H1 (cell line): ENCODE results near the gene LACTB. TPM values are rescaled to one million over a fixed set of nuclear protein-coding genes. Genes with fewer than 3 reads are reported as not detected.

Source experiments
- BCL11A ChIP-seq, 2 experiments: IDR thresholded peaks; one replicate each; pipeline ENCODE4 v1.6.1; 2011; ENCODE audit warnings: low read depth in 2 of 2, low read length in 2 of 2, mild to moderate bottlenecking in 2 of 2
- GTF2F1 ChIP-seq: IDR thresholded peaks from 2 replicates; pipeline ENCODE4 v1.6.1; 2012; ENCODE audit warnings: low read depth, low read length, improper control_type of control experiment, borderline replicate concordance
- HDAC6 ChIP-seq: IDR thresholded peaks from one replicate; pipeline ENCODE4 v1.7.1; 2012; ENCODE audit warnings: low read depth, mild to moderate bottlenecking, inconsistent platforms, low read length, moderate library complexity
- JUND ChIP-seq: IDR thresholded peaks from 2 replicates; pipeline ENCODE4 v1.6.1; 2011; ENCODE audit warnings: mild to moderate bottlenecking, improper control_type of control experiment, low read length
- KDM5A ChIP-seq: fragments of 200-600 bp; IDR thresholded peaks from 2 replicates; pipeline ENCODE4 v1.7.1; 2012; ENCODE audit warnings: mild to moderate bottlenecking, low read length, inconsistent platforms, mixed read lengths
- MAFK ChIP-seq: IDR thresholded peaks from 2 replicates; pipeline ENCODE4 v1.6.1; 2012; ENCODE audit warnings: low read depth, mild to moderate bottlenecking, improper control_type of control experiment, low read length
- NRF1 ChIP-seq: IDR thresholded peaks from 2 replicates; pipeline ENCODE4 v1.6.1; 2011; ENCODE audit warnings: mild to moderate bottlenecking, low read depth, low read length, improper control_type of control experiment
- POLR2A ChIP-seq, 2 experiments: IDR thresholded peaks; 1 replicate in 1 of 2; 2 replicates in 1 of 2; pipeline ENCODE4 v1.6.1; 2011; ENCODE audit warnings: low read depth in 2 of 2, low read length in 2 of 2, mild to moderate bottlenecking in 2 of 2; ENCODE audit errors: control extremely low read depth in 1 of 2
- RAD21 ChIP-seq, 2 experiments: IDR thresholded peaks in 1 of 2; conservative IDR thresholded peaks in 1 of 2; 2 replicates each; pipeline ENCODE4 v1.6.1; 2011; ENCODE audit warnings: low read depth in 2 of 2, low read length in 2 of 2, improper control_type of control experiment in 1 of 2, inconsistent platforms in 1 of 2, mild to moderate bottlenecking in 1 of 2, moderate library complexity in 1 of 2
- SP4 ChIP-seq: IDR thresholded peaks from 2 replicates; pipeline ENCODE4 v1.6.1; 2012; ENCODE audit warnings: low read length, inconsistent platforms
- TAF1 ChIP-seq: IDR thresholded peaks from 2 replicates; pipeline ENCODE4 v1.6.1; 2011; ENCODE audit warnings: mild to moderate bottlenecking, low read depth, low read length
- TEAD4 ChIP-seq: IDR thresholded peaks from 2 replicates; pipeline ENCODE4 v1.6.1; 2012; ENCODE audit warnings: low read depth, low read length, inconsistent platforms, mixed read lengths
- ZNF274 ChIP-seq: IDR thresholded peaks from 2 replicates; pipeline ENCODE4 v1.7.0; 2012; ENCODE audit warnings: low read length, borderline replicate concordance; ENCODE audit errors: extremely low read depth
- polyA plus RNA-seq, 7 experiments: library from polyadenylated mRNA; depleted of rRNA in 3 of 7; stranded (reverse) in 5 of 7; unstranded in 2 of 7; fragments of >200 nt in 5 of 7; fragments of 200-250 nt in 2 of 7; gene quantifications; 1 replicate in 5 of 7; 2 replicates in 1 of 7; 4 replicates in 1 of 7; pipeline versions ENCODE4 v1.2.1 to v1.2.3, GENCODE V29; 2011 to 2013; ENCODE audit warnings: missing spikeins in 2 of 7, mixed read lengths in 2 of 7
- total RNA-seq: library from RNA; stranded (reverse); fragmentation: NEBNext Ultra II Directional; extraction: Animal tissue kit (Norgen Biotek cat#: 25700); gene quantifications from 2 replicates; pipeline ENCODE4 v1.2.1, GENCODE V29; 2021
- TF ChIP-seq, protein P1 (sequence below), 3 experiments: IDR thresholded peaks; 1 replicate in 2 of 3; 2 replicates in 1 of 3; pipeline versions ENCODE4 v1.5.1 to v1.6.1; 2011; ENCODE audit warnings: low read length in 3 of 3, mild to moderate bottlenecking in 3 of 3, inconsistent platforms in 2 of 3, low read depth in 1 of 3, moderate library complexity in 1 of 3; ENCODE audit not compliant: insufficient read depth in 1 of 3; ENCODE audit errors: control extremely low read depth in 1 of 3

Gene LACTB
- total and polyA plus RNA-seq, 2 of the 8 experiments (the other 6 are each of a cell fraction or from before 2014, with no cell fraction given), result 5.8 to 14.9 TPM

DNA sequence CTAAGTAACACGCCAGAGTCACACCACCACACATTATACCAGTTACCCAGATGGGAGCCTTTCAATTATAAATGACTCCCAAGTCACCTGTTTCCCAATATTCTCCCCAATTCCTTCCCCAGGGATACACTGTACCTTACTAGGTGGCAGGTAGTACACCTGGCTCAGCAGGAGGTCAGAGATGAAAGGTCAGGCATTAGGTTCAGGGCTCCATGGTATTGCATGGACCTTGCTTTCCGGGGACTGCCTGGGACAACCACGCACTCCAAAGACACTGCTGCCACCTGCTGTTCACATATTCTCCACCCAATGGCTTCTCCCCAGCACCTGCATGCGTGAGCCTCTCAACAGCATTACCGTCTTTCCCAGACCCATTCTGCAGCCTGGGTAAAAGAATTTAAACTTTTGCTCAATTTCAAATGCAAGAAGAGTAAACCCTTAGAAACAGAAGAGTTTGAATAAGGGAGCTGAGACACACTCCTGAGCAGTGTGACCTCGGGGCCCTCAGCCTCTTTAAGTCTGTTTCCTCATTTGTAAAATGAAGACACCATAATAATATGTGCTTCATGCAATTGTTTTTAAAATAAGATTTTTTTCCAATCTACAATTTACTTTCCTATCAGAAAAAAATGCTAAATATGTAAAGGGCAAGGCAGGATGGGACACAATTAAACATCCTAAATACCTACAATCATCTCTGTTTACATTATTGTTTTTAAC, 28.0 kb upstream of the LACTB start (continued):
- TF ChIP-seq BCL11A (IDR thresholded peaks at IDR 0.05; ENCODE audit: low read depth in 2 of 2, low read length in 2 of 2), result no peak
- TF ChIP-seq GTF2F1, result no peak
- TF ChIP-seq SP4, result no peak
- no peak for TF ChIP-seq TAF1
- no peak for TF ChIP-seq POLR2A (IDR thresholded peaks at IDR 0.05; ENCODE audit: control extremely low read depth in 1 of 2, low read depth in 2 of 2, low read length in 2 of 2)
- TF ChIP-seq, protein P1, sequence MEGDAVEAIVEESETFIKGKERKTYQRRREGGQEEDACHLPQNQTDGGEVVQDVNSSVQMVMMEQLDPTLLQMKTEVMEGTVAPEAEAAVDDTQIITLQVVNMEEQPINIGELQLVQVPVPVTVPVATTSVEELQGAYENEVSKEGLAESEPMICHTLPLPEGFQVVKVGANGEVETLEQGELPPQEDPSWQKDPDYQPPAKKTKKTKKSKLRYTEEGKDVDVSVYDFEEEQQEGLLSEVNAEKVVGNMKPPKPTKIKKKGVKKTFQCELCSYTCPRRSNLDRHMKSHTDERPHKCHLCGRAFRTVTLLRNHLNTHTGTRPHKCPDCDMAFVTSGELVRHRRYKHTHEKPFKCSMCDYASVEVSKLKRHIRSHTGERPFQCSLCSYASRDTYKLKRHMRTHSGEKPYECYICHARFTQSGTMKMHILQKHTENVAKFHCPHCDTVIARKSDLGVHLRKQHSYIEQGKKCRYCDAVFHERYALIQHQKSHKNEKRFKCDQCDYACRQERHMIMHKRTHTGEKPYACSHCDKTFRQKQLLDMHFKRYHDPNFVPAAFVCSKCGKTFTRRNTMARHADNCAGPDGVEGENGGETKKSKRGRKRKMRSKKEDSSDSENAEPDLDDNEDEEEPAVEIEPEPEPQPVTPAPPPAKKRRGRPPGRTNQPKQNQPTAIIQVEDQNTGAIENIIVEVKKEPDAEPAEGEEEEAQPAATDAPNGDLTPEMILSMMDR (IDR thresholded peaks at IDR 0.05; ENCODE audit: control extremely low read depth in 1 of 3, insufficient read depth in 1 of 3, low read depth in 1 of 3, low read length in 3 of 3), result peak; percentile 87 to 95 (median 95)
- no peak for TF ChIP-seq JUND
- no peak for TF ChIP-seq KDM5A
- TF ChIP-seq RAD21 (IDR thresholded peaks at IDR 0.05 in 1 of 2, conservative IDR thresholded peaks at IDR 0.05 in 1 of 2; ENCODE audit: low read depth in 2 of 2, low read length in 2 of 2), result peak; percentile 98 to 99
- TF ChIP-seq HDAC6, result no peak
- TF ChIP-seq NRF1, result no peak
- TF ChIP-seq TEAD4, result no peak
- TF ChIP-seq ZNF274, result no peak
- no peak for TF ChIP-seq MAFK
